GM23338 (cell line): ENCODE measurements around the gene PHACTR1. TPM values are rescaled to one million over a fixed set of nuclear protein-coding genes. Genes with fewer than 3 reads are reported as not detected.

Experiments used
- ATAC-seq: fragments of 200-7000 bp; cut with Tn5 transposase; 3 replicates; pipeline ENCODE4 v1.9.1; 2020
- DNase-seq: peaks from one replicate; pipeline ENCODE4 v3.0.0-alpha.2; 2015; ENCODE audit warnings: low spot score
- H2AFZ ChIP-seq: fragments of 200-600 bp; sonication (generic); 2 replicates; pipeline ENCODE4 v1.8.0; 2016; ENCODE audit warnings: antibody characterized with exemption, mild to moderate bottlenecking, moderate library complexity
- H3F3A ChIP-seq: fragments of 200-600 bp; sonication (generic); replicated peaks from 2 replicates; pipeline ENCODE4 v1.8.0; 2017; ENCODE audit warnings: antibody characterized with exemption, mixed run types, low read depth
- H3K27ac ChIP-seq: fragments of 200-600 bp; sonication (generic); 2 replicates; pipeline ENCODE4 v1.6.1; 2016; ENCODE audit warnings: low read depth
- H3K27me3 ChIP-seq: fragments of 200-600 bp; sonication (generic); 2 replicates; pipeline ENCODE4 v1.8.0; 2016; ENCODE audit warnings: mild to moderate bottlenecking, mixed run types, moderate library complexity; ENCODE audit not compliant: insufficient read depth
- H3K36me3 ChIP-seq: fragments of 200-600 bp; sonication (generic); 2 replicates; pipeline ENCODE4 v1.8.0; 2016; ENCODE audit warnings: mild to moderate bottlenecking; ENCODE audit not compliant: insufficient read depth
- H3K4me1 ChIP-seq: fragments of 200-600 bp; sonication (generic); 2 replicates; pipeline ENCODE4 v1.8.0; 2016; ENCODE audit warnings: mild to moderate bottlenecking, moderate library complexity; ENCODE audit not compliant: insufficient read depth
- H3K4me2 ChIP-seq: fragments of 200-600 bp; sonication (generic); 2 replicates; pipeline ENCODE4 v1.7.1; 2017; ENCODE audit warnings: mixed run types
- H3K4me3 ChIP-seq: fragments of 200-600 bp; sonication (generic); 2 replicates; pipeline ENCODE4 v1.6.1; 2016; ENCODE audit warnings: mixed run types
- H3K79me2 ChIP-seq: fragments of 200-600 bp; sonication (generic); replicated peaks from 2 replicates; pipeline ENCODE4 v1.8.0; 2017; ENCODE audit warnings: mild to moderate bottlenecking; ENCODE audit not compliant: insufficient read depth
- H3K9me2 ChIP-seq: fragments of 200-600 bp; sonication (generic); 2 replicates; pipeline ENCODE4 v1.8.0; 2017; ENCODE audit not compliant: insufficient read depth
- H4K20me1 ChIP-seq: fragments of 200-600 bp; sonication (generic); replicated peaks from 2 replicates; pipeline ENCODE4 v1.8.0; 2017; ENCODE audit warnings: mild to moderate bottlenecking; ENCODE audit not compliant: insufficient read depth
- H3K27ac Mint-ChIP-seq: 2 replicates; pipeline ENCODE4 v1.8.0; 2020; ENCODE audit warnings: inconsistent platforms, mild to moderate bottlenecking, moderate library complexity, mixed read lengths
- H3K27me3 Mint-ChIP-seq: 3 replicates; pipeline ENCODE4 v1.8.0; 2022; ENCODE audit warnings: low read depth, mild to moderate bottlenecking, moderate library complexity, mixed read lengths, inconsistent platforms; ENCODE audit not compliant: insufficient read depth, poor library complexity
- H3K36me3 Mint-ChIP-seq: 3 replicates; pipeline ENCODE4 v1.8.0; 2021; ENCODE audit warnings: low read depth, mild to moderate bottlenecking, inconsistent platforms, moderate library complexity, mixed read lengths
- H3K4me1 Mint-ChIP-seq: 3 replicates; pipeline ENCODE4 v1.8.0; 2020; ENCODE audit warnings: mild to moderate bottlenecking, inconsistent platforms, mixed read lengths
- H3K4me3 Mint-ChIP-seq: 3 replicates; pipeline ENCODE4 v1.8.0; 2021; ENCODE audit warnings: moderate library complexity, mild to moderate bottlenecking, inconsistent platforms, mixed read lengths
- H3K9me3 Mint-ChIP-seq: 3 replicates; pipeline ENCODE4 v1.8.0; 2020; ENCODE audit warnings: moderate library complexity, mild to moderate bottlenecking, inconsistent platforms, mixed read lengths
- CREB1 ChIP-seq: fragments of 250-450 bp; sonication (Bioruptor Pico); IDR thresholded peaks from 2 replicates; pipeline ENCODE4 v1.5.0; 2020; ENCODE audit warnings: low read depth, mild to moderate bottlenecking, moderate library complexity
- EZH2 ChIP-seq: fragments of 200-600 bp; sonication (generic); IDR thresholded peaks from one replicate; pipeline ENCODE4 v1.8.0; 2017; ENCODE audit warnings: antibody characterized with exemption, mild to moderate bottlenecking, low read depth; ENCODE audit not compliant: unreplicated experiment
- JUNB ChIP-seq: IDR thresholded peaks from one replicate; pipeline ENCODE4 v1.6.1; 2016; ENCODE audit warnings: antibody characterized with exemption; ENCODE audit not compliant: unreplicated experiment
- NANOG ChIP-seq: IDR thresholded peaks from 2 replicates; pipeline ENCODE4 v1.6.1; 2016; ENCODE audit warnings: antibody characterized with exemption, borderline replicate concordance
- POLR2AphosphoS5 ChIP-seq: IDR thresholded peaks from 2 replicates; pipeline ENCODE4 v1.6.1; 2016; ENCODE audit warnings: antibody characterized with exemption, low read depth
- ZNF114 ChIP-seq: fragments of 250-450 bp; sonication (Bioruptor Pico); IDR thresholded peaks from 2 replicates; pipeline ENCODE4 v1.5.0; 2020; ENCODE audit warnings: mild to moderate bottlenecking, moderate library complexity
- ZNF331 ChIP-seq: fragments of 250-450 bp; sonication (Bioruptor Pico); IDR thresholded peaks from 2 replicates; pipeline ENCODE4 v1.5.0; 2020; ENCODE audit warnings: low read depth, mild to moderate bottlenecking, moderate library complexity
- ZNF462 ChIP-seq: fragments of 250-450 bp; sonication (Bioruptor Pico); IDR thresholded peaks from 2 replicates; pipeline ENCODE4 v1.5.0; 2020; ENCODE audit warnings: mild to moderate bottlenecking, moderate library complexity
- polyA plus RNA-seq: library from polyadenylated mRNA; unstranded; fragments of >200 nt; fragmentation: Nextera tagmentation; extraction: Ambion mirVana; gene quantifications from 2 replicates; pipeline ENCODE4 v1.2.1, GENCODE V29; 2016
- total RNA-seq: library from RNA; depleted of rRNA; stranded (reverse); fragments of >200 nt; shearing (Covaris generic); gene quantifications from 2 replicates; pipeline ENCODE4 v1.2.3, GENCODE V29; 2014
- TF ChIP-seq, protein P1 (sequence below), 2 experiments: fragments of 200-600 bp in 1 of 2; sonication (generic) in 1 of 2; conservative IDR thresholded peaks; 2 replicates each; pipeline versions ENCODE4 v1.5.1 to v1.6.1; 2016 to 2017; ENCODE audit warnings: antibody characterized with exemption in 2 of 2, low read depth in 2 of 2, mild to moderate bottlenecking in 2 of 2, moderate library complexity in 1 of 2
- TF ChIP-seq, protein P2 (sequence below): IDR thresholded peaks from one replicate; pipeline ENCODE4 v1.6.1; 2018; ENCODE audit warnings: antibody characterized with exemption; ENCODE audit not compliant: unreplicated experiment

The PHACTR1 gene
- total and polyA plus RNA-seq, 2 experiments from 2014 or later, result 5.9 to 19.3 TPM

DNA sequence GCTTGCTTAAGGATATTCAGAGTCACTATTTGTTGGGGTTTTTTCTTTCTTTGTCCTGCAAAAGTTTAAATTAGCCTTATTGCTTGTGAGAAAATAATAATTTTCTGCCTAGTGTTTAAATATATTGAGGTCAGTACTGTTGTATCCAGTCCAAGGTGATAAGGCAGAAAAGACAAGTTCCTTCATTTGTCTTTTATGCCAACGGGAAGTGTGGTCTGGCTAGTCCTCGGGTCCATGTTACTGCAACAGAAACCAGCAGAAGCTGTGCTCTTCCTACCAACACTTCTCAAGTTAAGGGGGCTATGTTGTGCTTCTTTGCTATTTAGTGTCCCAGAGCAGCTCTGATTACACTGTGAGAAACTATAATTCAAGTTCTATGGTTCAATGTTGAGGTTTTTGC, 310.6 kb downstream of the PHACTR1 start (continued):
- TF ChIP-seq NANOG (no peak), ZNF331 (CRISPR knock-in tag) (no peak), POLR2AphosphoS5 (no peak)
- TF ChIP-seq, protein P1, sequence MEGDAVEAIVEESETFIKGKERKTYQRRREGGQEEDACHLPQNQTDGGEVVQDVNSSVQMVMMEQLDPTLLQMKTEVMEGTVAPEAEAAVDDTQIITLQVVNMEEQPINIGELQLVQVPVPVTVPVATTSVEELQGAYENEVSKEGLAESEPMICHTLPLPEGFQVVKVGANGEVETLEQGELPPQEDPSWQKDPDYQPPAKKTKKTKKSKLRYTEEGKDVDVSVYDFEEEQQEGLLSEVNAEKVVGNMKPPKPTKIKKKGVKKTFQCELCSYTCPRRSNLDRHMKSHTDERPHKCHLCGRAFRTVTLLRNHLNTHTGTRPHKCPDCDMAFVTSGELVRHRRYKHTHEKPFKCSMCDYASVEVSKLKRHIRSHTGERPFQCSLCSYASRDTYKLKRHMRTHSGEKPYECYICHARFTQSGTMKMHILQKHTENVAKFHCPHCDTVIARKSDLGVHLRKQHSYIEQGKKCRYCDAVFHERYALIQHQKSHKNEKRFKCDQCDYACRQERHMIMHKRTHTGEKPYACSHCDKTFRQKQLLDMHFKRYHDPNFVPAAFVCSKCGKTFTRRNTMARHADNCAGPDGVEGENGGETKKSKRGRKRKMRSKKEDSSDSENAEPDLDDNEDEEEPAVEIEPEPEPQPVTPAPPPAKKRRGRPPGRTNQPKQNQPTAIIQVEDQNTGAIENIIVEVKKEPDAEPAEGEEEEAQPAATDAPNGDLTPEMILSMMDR (conservative IDR thresholded peaks at IDR 0.05; ENCODE audit: low read depth in 2 of 2), result no peak

- Histone ChIP-seq H4K20me1 (peaks cover 5% of the 10 kb centered on the region; the same call in 1 of the 2 replicates), H3K4me1 (no peaks in the 10 kb centered on the region), H2AFZ (no peak overlapping the region), H3K36me3 (no peaks in the 10 kb centered on the region), H3F3A (no peaks in the 10 kb centered on the region), H3K27me3 (no peaks in the 10 kb centered on the region), H3K4me2 (no peak overlapping the region), H3K9me2 (no peaks in the 10 kb centered on the region), H3K4me3 (no peak overlapping the region), H3K27ac (no peak overlapping the region), H3K79me2 (no peaks in the 10 kb centered on the region)
- Mint-ChIP-seq H3K36me3 (no peaks in the 10 kb centered on the region), H3K9me3 (no peaks in the 10 kb centered on the region), H3K4me3 (no peak overlapping the region), H3K27me3 (peaks cover 3% of the 10 kb centered on the region), H3K27ac (no peak overlapping the region), H3K4me1 (peaks cover 6% of the 10 kb centered on the region)
- TF ChIP-seq, protein P2, sequence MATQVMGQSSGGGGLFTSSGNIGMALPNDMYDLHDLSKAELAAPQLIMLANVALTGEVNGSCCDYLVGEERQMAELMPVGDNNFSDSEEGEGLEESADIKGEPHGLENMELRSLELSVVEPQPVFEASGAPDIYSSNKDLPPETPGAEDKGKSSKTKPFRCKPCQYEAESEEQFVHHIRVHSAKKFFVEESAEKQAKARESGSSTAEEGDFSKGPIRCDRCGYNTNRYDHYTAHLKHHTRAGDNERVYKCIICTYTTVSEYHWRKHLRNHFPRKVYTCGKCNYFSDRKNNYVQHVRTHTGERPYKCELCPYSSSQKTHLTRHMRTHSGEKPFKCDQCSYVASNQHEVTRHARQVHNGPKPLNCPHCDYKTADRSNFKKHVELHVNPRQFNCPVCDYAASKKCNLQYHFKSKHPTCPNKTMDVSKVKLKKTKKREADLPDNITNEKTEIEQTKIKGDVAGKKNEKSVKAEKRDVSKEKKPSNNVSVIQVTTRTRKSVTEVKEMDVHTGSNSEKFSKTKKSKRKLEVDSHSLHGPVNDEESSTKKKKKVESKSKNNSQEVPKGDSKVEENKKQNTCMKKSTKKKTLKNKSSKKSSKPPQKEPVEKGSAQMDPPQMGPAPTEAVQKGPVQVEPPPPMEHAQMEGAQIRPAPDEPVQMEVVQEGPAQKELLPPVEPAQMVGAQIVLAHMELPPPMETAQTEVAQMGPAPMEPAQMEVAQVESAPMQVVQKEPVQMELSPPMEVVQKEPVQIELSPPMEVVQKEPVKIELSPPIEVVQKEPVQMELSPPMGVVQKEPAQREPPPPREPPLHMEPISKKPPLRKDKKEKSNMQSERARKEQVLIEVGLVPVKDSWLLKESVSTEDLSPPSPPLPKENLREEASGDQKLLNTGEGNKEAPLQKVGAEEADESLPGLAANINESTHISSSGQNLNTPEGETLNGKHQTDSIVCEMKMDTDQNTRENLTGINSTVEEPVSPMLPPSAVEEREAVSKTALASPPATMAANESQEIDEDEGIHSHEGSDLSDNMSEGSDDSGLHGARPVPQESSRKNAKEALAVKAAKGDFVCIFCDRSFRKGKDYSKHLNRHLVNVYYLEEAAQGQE, result no peak
- TF ChIP-seq ZNF331 (CRISPR knock-in tag), result no peak
- TF ChIP-seq EZH2, result no peak
- ATAC-seq (no peak), DNase-seq (no peak)
Observed at GRCh38 chr6:13030396-13030795, 313.8 kb downstream of the PHACTR1 start.

GRCh38 chr6:13032566-13032965, 316.0 kb downstream of the PHACTR1 start:
- H3K9me3 Mint-ChIP-seq, result no peaks in the 10 kb centered on the region
- H3K36me3 Mint-ChIP-seq, result no peaks in the 10 kb centered on the region
- H3K4me3 ChIP-seq, result no peak overlapping the region
- no peaks in the 10 kb centered on the region for H3F3A ChIP-seq
- no peaks in the 10 kb centered on the region for H3K27me3 ChIP-seq
- no peaks in the 10 kb centered on the region for H3K79me2 ChIP-seq
- H3K4me3 Mint-ChIP-seq, result no peak overlapping the region
- no peak overlapping the region for H2AFZ ChIP-seq
- ATAC-seq, result no peak
- peaks cover 1% of the 10 kb centered on the region for H3K27me3 Mint-ChIP-seq
- H3K36me3 ChIP-seq, result no peaks in the 10 kb centered on the region
- 0 out of 2 replicates have a peak, but pooled peaks cover 3% of the 10 kb centered on the region for H3K9me2 ChIP-seq
- no peak overlapping the region for H3K27ac Mint-ChIP-seq
- no peaks in the 10 kb centered on the region for H3K4me1 ChIP-seq
- peaks cover 5% of the 10 kb centered on the region; the same call in 1 of the 2 replicates for H4K20me1 ChIP-seq
- H3K4me2 ChIP-seq, result no peak overlapping the region
- no peak overlapping the region for H3K27ac ChIP-seq
- no peaks in the 10 kb centered on the region for H3K4me1 Mint-ChIP-seq
- no peak for DNase-seq
- no peak for TF ChIP-seq CREB1 (CRISPR knock-in tag)
- no peak for TF ChIP-seq JUNB
- no peak for TF ChIP-seq ZNF114 (CRISPR knock-in tag)
- no peak for TF ChIP-seq ZNF462 (CRISPR knock-in tag)
